GM12873 (cell line): ENCODE results near the gene RUNX3.

Experiments
- CTCF ChIP-seq: IDR thresholded peaks from 2 replicates; pipeline ENCODE4 v1.5.1; 2012; ENCODE audit warnings: low read depth, mild to moderate bottlenecking, moderate library complexity, low read length, control low read depth; ENCODE audit not compliant: insufficient read depth; ENCODE audit errors: missing control alignments

RUNX3 gene

GRCh38 chr1:24878775-24879742 lies 51.0 kb downstream of the RUNX3 start:
- TF ChIP-seq CTCF, result no peak

GRCh38 chr1:24878045-24878444 lies 52.0 kb downstream of the RUNX3 start:
- no peak for TF ChIP-seq CTCF

- no peak for TF ChIP-seq CTCF
These were observed 54.0 kb downstream of the RUNX3 start for GRCh38 chr1:24875991-24876506.

GRCh38 chr1:24875257-24875656 lies 54.8 kb downstream of the RUNX3 start:
- no peak for TF ChIP-seq CTCF

- no peak for TF ChIP-seq CTCF
These were observed 55.4 kb downstream of the RUNX3 start for GRCh38 chr1:24874611-24875234.

- no peak for TF ChIP-seq CTCF
These were observed 56.0 kb downstream of the RUNX3 start for GRCh38 chr1:24874056-24874455.

- no peak for TF ChIP-seq CTCF
These were observed 56.9 kb downstream of the RUNX3 start for GRCh38 chr1:24873148-24873547.
